K562 treated with DMSO at 1 percent for 4 hours (cell line): Measurements from ENCODE around the gene ZNF57. TPM values are rescaled to one million over a fixed set of nuclear protein-coding genes. Genes with fewer than 3 reads are reported as not detected.

Experiments used
- total RNA-seq: library from RNA; unstranded; fragments of 300-600 nt; gene quantifications from 2 replicates; pipeline ENCODE4 v1.2.3, GENCODE V29; 2022; ENCODE audit not compliant: insufficient read depth

ZNF57 gene
- 3.2 and 4.1 TPM in 2 replicates for total RNA-seq

DNA sequence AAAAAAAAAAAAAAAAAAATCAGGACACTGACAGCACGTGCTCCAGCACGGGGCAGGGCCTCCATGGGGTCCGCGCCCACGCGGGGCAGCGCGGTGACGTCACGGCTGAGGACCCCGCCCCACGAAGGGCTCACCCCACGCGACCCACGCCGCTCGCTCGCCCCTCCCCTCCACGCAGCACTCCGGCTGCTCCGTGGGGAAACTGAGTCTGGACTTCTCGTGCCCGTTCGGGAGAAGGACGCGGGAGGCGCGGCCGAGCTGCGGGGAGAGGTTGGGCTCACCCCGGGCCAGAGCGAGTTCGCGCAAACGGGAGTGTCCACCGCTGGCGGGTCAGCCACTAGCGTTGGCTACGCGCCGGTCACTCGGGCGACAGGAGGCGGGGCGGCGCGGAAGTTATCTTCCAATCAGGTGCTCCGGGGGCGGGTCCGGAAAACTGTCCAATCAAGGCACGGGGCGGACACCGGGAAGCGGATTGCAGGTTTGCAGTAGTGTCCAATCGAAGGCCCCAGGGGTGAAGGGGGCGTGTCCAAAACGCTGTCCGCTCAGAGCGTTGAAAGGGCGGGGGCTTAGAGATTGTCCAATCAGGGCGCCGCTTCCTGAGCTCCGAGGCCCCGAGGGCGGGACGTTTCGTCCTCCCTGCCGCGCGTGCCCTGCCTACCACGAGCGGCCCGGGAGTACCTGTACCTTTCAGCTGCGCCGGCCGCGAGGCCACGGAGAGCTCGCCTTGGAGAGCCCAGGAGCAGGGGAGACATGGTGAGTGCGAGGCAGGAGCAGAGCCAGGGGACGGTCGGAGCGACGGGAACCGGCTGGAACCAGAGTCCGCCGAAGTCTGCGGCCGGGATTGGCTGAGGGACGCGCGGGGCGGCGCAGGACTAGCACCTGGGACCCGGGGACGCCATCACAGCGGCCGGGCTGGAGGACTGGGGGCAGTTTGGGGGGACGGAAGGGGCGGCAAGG is at the start of gene ZNF57:
TSS of gene ZNF57 (plus strand) at position 633 of the 957 bp plus-strand sequence. CDS start at position 751, 118 bp downstream.

DNA sequence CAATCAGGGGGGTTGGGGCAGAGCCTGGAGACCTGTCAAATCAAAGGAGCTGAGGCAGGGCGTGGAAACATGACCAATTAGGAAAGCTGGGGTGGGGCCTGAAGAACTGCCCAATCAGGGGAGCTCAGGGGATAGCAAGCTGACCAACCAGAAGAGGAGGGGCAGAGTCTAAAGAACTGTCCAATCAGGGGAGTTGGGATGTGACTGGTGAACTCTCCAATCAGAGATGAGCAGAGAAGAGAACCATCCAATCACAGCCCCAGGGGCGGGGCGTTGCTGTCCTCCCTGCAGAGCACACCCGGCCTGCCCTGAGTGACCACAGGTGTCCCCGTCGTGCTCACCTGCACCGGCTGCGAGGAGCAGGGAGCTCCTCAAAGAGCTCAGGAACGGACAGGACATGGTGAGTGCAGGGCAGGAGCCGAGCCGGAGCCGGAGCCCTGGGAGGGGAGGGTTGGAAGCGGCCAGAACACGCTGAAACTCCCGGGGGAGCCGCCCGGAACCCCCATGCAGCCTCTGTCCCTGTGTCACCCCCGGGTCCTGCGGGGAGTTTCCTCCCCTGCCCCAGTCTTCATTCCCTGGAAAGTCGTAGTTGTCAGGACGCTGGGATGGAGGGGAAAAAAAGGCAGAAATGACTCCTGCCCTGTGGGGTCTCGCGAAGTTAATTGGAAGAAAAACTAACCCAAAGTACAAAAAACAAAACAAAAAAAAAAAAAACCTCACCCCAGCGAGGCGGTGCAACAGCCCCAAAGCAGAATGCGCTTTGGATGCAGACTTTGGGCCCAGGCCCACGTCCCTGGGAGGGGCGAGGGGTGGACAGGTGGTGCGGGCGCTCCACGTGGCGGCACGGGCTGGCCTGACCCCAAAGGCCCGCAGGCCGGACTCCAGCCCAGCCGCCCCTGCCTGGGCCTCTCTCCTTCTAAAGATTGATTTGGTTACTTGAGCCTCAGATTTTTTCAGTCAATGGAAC is 33.4 kb upstream of the ZNF57 start, which contains the start of gene ZNF556:
TSS of gene ZNF556 (plus strand) at position 311 of the 967 bp plus-strand sequence. CDS start at position 398, 87 bp downstream.

DNA sequence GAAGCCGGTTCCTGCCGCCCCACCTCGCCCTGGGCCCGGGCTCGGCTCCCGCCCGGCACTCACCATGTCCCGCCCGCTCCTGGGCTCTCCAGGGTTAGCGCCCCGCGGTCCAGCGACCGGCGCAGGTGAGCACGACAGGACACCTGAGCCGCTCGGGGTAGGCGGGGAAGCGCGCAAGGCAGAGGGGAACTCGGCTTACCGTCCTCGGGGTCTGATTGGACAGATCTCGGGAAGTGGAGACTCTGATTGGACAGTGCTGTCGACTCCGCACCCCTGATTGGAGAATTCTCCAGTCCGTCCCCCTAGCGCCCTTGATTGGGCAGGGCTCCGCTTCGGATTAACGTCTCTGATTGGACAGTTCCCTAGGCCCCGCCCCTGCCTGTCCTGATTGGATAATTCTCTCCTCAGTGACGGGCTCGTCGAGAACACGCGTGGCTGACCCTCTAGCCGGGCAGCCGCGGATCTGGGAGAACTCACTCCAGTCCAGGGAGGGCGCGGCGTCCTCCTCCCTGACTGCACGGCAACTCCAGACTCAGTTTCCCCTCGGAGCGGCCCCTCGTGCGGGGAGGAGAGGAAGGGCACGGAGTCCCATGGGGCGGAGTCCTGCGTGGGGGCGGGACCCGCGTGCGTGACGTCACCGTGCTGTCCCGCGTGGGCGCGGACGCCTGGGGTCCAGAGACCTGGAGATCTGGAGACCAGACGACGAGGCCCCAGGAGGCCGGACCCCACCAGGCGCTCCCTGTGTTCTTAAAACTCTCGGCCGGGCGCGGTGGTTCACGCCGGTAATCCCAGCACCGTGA is 44.2 kb downstream of the ZNF57 start, which contains the start of gene ZNF77:
TSS of gene ZNF77 (minus strand) at position 197 of the 800 bp plus-strand sequence. CDS start at position 66, 131 bp downstream.

Other genes starting within 250 kb of the ZNF57 start
- 0.28 and 0.48 TPM in 2 replicates for gene GNG7, start 198.2 kb upstream of the ZNF57 start, total RNA-seq
- 3.9 and 4.3 TPM in 2 replicates for gene DIRAS1, start 179.6 kb upstream of the ZNF57 start, total RNA-seq
- 165 and 175 TPM in 2 replicates for gene SLC39A3, start 160.9 kb upstream of the ZNF57 start, total RNA-seq
- gene SGTA, start 117.7 kb upstream of the ZNF57 start, total RNA-seq: 118 and 130 TPM in 2 replicates
- 128 and 158 TPM in 2 replicates for gene THOP1, start 115.4 kb upstream of the ZNF57 start, total RNA-seq
- gene ZNF554, start 81.1 kb upstream of the ZNF57 start, total RNA-seq: 1.9 and 2.1 TPM in 2 replicates
- 1.4 TPM in 2 replicates for gene ZNF555, start 59.5 kb upstream of the ZNF57 start, total RNA-seq
- 0.48 TPM in 1 of 2 replicates, not detected in the other for gene ZNF556, start 33.6 kb upstream of the ZNF57 start, total RNA-seq
- 2.2 and 5.2 TPM in 2 replicates for gene ZNF77, start 44.0 kb downstream of the ZNF57 start, total RNA-seq
- 2.9 and 8.3 TPM in 2 replicates for gene TLE6, start 76.6 kb downstream of the ZNF57 start, total RNA-seq
- gene TLE2, start 128.4 kb downstream of the ZNF57 start, total RNA-seq: 82.1 and 92.1 TPM in 2 replicates
- 394 and 395 TPM in 2 replicates for gene TLE5, start 161.6 kb downstream of the ZNF57 start, total RNA-seq
- 24.6 and 28.8 TPM in 2 replicates for gene GNA11, start 193.4 kb downstream of the ZNF57 start, total RNA-seq
- gene GNA15, start 235.1 kb downstream of the ZNF57 start, total RNA-seq: not detected in 2 replicates